HK-2 (cell line): Measurements from ENCODE around the gene TPP2.

Source experiments
- DNase-seq: peaks from one replicate; pipeline ENCODE4 v3.0.0-alpha.2; 2018; ENCODE audit not compliant: unreplicated experiment

Gene TPP2

GRCh38 chr13:102726430-102726829 is 129.6 kb downstream of the TPP2 start:
- DNase-seq, result no peak
